GM12878 (cell line): Measurements from ENCODE around the gene CWF19L2.
"Not testable (repeated sequence)": the region's sequence is repeated elsewhere in the genome, so short reads cannot be mapped to it uniquely, and the experiment has no call there.

ENCODE experiments used
- CBFB ChIP-seq: IDR thresholded peaks from 2 replicates; pipeline ENCODE4 v1.6.1; 2016; ENCODE audit warnings: antibody characterized with exemption, low read depth
- CHD2 ChIP-seq: IDR thresholded peaks from 2 replicates; pipeline ENCODE4 v1.6.1; 2011; ENCODE audit warnings: low read depth, low read length, improper control_type of control experiment, borderline replicate concordance
- CTCF ChIP-seq, 3 experiments: IDR thresholded peaks in 2 of 3; conservative IDR thresholded peaks in 1 of 3; 2 replicates each; pipeline ENCODE4 v1.5.1; 2011; ENCODE audit warnings: low read depth in 3 of 3, low read length in 3 of 3, mild to moderate bottlenecking in 3 of 3, control low read depth in 2 of 3, moderate library complexity in 2 of 3, inconsistent platforms in 1 of 3, mixed read lengths in 1 of 3; ENCODE audit not compliant: control insufficient read depth in 2 of 3, insufficient read depth in 1 of 3; ENCODE audit errors: extremely low read depth in 1 of 3
- MTA3 ChIP-seq: IDR thresholded peaks from 2 replicates; pipeline ENCODE4 v1.6.1; 2012; ENCODE audit warnings: low read length, inconsistent platforms, borderline replicate concordance
- NFYB ChIP-seq: IDR thresholded peaks from 2 replicates; pipeline ENCODE4 v1.6.1; 2011; ENCODE audit warnings: low read depth, mild to moderate bottlenecking, low read length, improper control_type of control experiment, moderate library complexity; ENCODE audit not compliant: insufficient read depth
- POLR2A ChIP-seq: IDR thresholded peaks from 2 replicates; pipeline ENCODE4 v1.6.1; 2011; ENCODE audit warnings: low read depth, mild to moderate bottlenecking, low read length
- SMC3 ChIP-seq: IDR thresholded peaks from 2 replicates; pipeline ENCODE4 v1.6.1; 2011; ENCODE audit warnings: low read length, improper control_type of control experiment, borderline replicate concordance
- TAF1 ChIP-seq: IDR thresholded peaks from 2 replicates; pipeline ENCODE4 v1.6.1; 2011; ENCODE audit warnings: mild to moderate bottlenecking, low read depth, low read length, borderline replicate concordance
- TCF7 ChIP-seq: IDR thresholded peaks from 2 replicates; pipeline ENCODE4 v1.6.1; 2014; ENCODE audit warnings: antibody characterized with exemption, borderline replicate concordance
- TF ChIP-seq, protein P1 (sequence below): fragments of 450-650 bp; IDR thresholded peaks from 2 replicates; pipeline ENCODE4 v1.6.1; 2018; ENCODE audit warnings: mild to moderate bottlenecking, low read depth, moderate library complexity; ENCODE audit not compliant: partially characterized antibody

- TF ChIP-seq TAF1; CTCF (IDR thresholded peaks at IDR 0.05 in 2 of 3, conservative IDR thresholded peaks at IDR 0.05 in 1 of 3; ENCODE audit: control insufficient read depth in 2 of 3, extremely low read depth in 1 of 3, insufficient read depth in 1 of 3, low read depth in 3 of 3, low read length in 3 of 3); POLR2A; SMC3; TCF7; NFYB; CHD2; CBFB; MTA3: not testable (repeated sequence)
- TF ChIP-seq, protein P1, sequence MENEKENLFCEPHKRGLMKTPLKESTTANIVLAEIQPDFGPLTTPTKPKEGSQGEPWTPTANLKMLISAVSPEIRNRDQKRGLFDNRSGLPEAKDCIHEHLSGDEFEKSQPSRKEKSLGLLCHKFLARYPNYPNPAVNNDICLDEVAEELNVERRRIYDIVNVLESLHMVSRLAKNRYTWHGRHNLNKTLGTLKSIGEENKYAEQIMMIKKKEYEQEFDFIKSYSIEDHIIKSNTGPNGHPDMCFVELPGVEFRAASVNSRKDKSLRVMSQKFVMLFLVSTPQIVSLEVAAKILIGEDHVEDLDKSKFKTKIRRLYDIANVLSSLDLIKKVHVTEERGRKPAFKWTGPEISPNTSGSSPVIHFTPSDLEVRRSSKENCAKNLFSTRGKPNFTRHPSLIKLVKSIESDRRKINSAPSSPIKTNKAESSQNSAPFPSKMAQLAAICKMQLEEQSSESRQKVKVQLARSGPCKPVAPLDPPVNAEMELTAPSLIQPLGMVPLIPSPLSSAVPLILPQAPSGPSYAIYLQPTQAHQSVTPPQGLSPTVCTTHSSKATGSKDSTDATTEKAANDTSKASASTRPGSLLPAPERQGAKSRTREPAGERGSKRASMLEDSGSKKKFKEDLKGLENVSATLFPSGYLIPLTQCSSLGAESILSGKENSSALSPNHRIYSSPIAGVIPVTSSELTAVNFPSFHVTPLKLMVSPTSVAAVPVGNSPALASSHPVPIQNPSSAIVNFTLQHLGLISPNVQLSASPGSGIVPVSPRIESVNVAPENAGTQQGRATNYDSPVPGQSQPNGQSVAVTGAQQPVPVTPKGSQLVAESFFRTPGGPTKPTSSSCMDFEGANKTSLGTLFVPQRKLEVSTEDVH = not testable (repeated sequence)
Observed at GRCh38 chr11:107390701-107391100, 66.9 kb downstream of the CWF19L2 start.
